Aorta (tissue), 5 donors: ENCODE measurements around the gene MYO18A. TPM values are rescaled to one million over a fixed set of nuclear protein-coding genes. Genes with fewer than 3 reads are reported as not detected.
A peak's percentile ranks its signal among the peaks of the same experiment; 100 is the strongest.

Experiments
- ATAC-seq: fragments of 200-7000 bp; cut with Tn5 transposase; one replicate; pipeline ENCODE4 v1.9.1; 2022; ENCODE audit warnings: moderate library complexity; ENCODE audit not compliant: low FRiP score
- DNase-seq, 2 donors: peaks; one replicate each; pipeline ENCODE4 v3.0.0-alpha.2; 2020
- H3K27ac ChIP-seq, 2 donors: one replicate each; pipeline ENCODE4 v1.5.1; 2013; ENCODE audit warnings: low read length in 2 of 2, mild to moderate bottlenecking in 2 of 2, moderate library complexity in 2 of 2, control low read depth in 1 of 2, inconsistent platforms in 1 of 2, low read depth in 1 of 2
- H3K27me3 ChIP-seq, 2 donors: one replicate each; pipeline ENCODE4 v1.6.1; 2013; ENCODE audit warnings: control low read depth in 1 of 2, low read length in 1 of 2, mild to moderate bottlenecking in 1 of 2, moderate library complexity in 1 of 2; ENCODE audit not compliant: insufficient read depth in 2 of 2, control insufficient read depth in 1 of 2
- H3K36me3 ChIP-seq, 2 donors: one replicate each; pipeline ENCODE4 v1.6.1; 2013; ENCODE audit warnings: control low read depth in 1 of 2, low read length in 1 of 2, mild to moderate bottlenecking in 1 of 2; ENCODE audit not compliant: insufficient read depth in 2 of 2, control insufficient read depth in 1 of 2
- H3K4me1 ChIP-seq, 2 donors: one replicate each; pipeline ENCODE4 v1.6.1; 2013; ENCODE audit warnings: low read length in 2 of 2, control low read depth in 1 of 2, mild to moderate bottlenecking in 1 of 2, moderate library complexity in 1 of 2; ENCODE audit not compliant: insufficient read depth in 2 of 2, control insufficient read depth in 1 of 2
- H3K4me3 ChIP-seq, 2 donors: one replicate each; pipeline ENCODE4 v1.5.1; 2013; ENCODE audit warnings: low read length in 2 of 2, control low read depth in 1 of 2, mild to moderate bottlenecking in 1 of 2
- H3K9me3 ChIP-seq: one replicate; pipeline ENCODE4 v1.6.1; 2013; ENCODE audit warnings: mild to moderate bottlenecking, low read length; ENCODE audit not compliant: control insufficient read depth
- WGBS, 2 donors: extraction: QIAGEN DNeasy Blood & Tissue Kit; methylation state at CpG; one replicate each; pipeline ENCODE4 v1.1.7; 2013; 5-methylcytosine and 5-hydroxymethylcytosine counted together
- intact Hi-C, 2 donors: fragments of 100-400 bp; cut with DNase I; formaldehyde crosslinking; loops; one replicate each; pipeline versions ENCODE4 v1.14.2 to v1.15.0; 2022
- polyA plus RNA-seq, 2 donors: library from polyadenylated mRNA; stranded (reverse); fragments of 200-250 nt; gene quantifications; one replicate each; pipeline ENCODE4 v1.2.3, GENCODE V29; 2013
- total RNA-seq, 2 donors: library from RNA; stranded (reverse); fragmentation: NEBNext Ultra II Directional; extraction: Animal tissue kit (Norgen Biotek cat#: 25700); gene quantifications; one replicate each; pipeline ENCODE4 v1.2.1, GENCODE V29; 2021
- donor health status: healthy with polysubstance abuse.
- donor health status: Bipolar disorder and iron deficiency.
- donor health status: DM: no; HTN: no; CAD: no.
- donor health status: DM: no; HTN: no; CAD: no.
- donor health status: DM: yes; HTN: yes; CAD: no.

MYO18A gene
- total and polyA plus RNA-seq, 4 donors: 17.4 to 116 (median 104) TPM

- no peaks in the 10 kb centered on the region for H3K27me3 ChIP-seq
- no peak overlapping the region for H3K27ac ChIP-seq
- intact Hi-C loops: no loop called here
- ATAC-seq (no peak), DNase-seq (no peak)
- no peaks in the 10 kb centered on the region for H3K9me3 ChIP-seq
- H3K4me1 ChIP-seq: no peaks in the 10 kb centered on the region
- 78 to 86% methylated on average over 9 of the region's 9 CpGs for WGBS, 2 donors
- H3K4me3 ChIP-seq: no peak overlapping the region
- peaks cover 0 to 6% of the 10 kb centered on the region in 2 donors for H3K36me3 ChIP-seq
Measured at GRCh38 chr17:29123111-29123510, 57.1 kb downstream of the MYO18A start.

- intact Hi-C loops: no loop called here
- H3K36me3 ChIP-seq: peaks cover 0 to 6% of the 10 kb centered on the region in 2 donors
Measured at GRCh38 chr17:29121442-29121841, 58.8 kb downstream of the MYO18A start.

GRCh38 chr17:29120433-29120832, 59.8 kb downstream of the MYO18A start:
- 93 to 100% methylated on average over 2 of the region's 2 CpGs for WGBS, 2 donors
- H3K4me1 ChIP-seq: no peaks in the 10 kb centered on the region
- no peak overlapping the region for H3K27ac ChIP-seq
- ATAC-seq (no peak), DNase-seq (no peak)
- H3K36me3 ChIP-seq: peaks cover 0 to 6% of the 10 kb centered on the region in 2 donors
- no peaks in the 10 kb centered on the region for H3K27me3 ChIP-seq
- intact Hi-C loops: no loop called here
- H3K4me3 ChIP-seq: no peak overlapping the region
- H3K9me3 ChIP-seq: no peaks in the 10 kb centered on the region

More at GRCh38 chr17:29121442-29121841, 58.8 kb downstream of the MYO18A start:
- no peaks in the 10 kb centered on the region for H3K9me3 ChIP-seq
- DNase-seq (no peak), ATAC-seq (no peak)
- no peaks in the 10 kb centered on the region for H3K27me3 ChIP-seq
- WGBS, 2 donors: 92 to 93% methylated on average over 10 of the region's 10 CpGs
- H3K4me3 ChIP-seq: no peak overlapping the region
- H3K4me1 ChIP-seq: no peaks in the 10 kb centered on the region
- H3K27ac ChIP-seq: no peak overlapping the region

- 83 to 87% methylated on average over 6 of the region's 6 CpGs for WGBS, 2 donors
- H3K4me1 ChIP-seq: no peaks in the 10 kb centered on the region
- H3K27me3 ChIP-seq: no peaks in the 10 kb centered on the region
- no peaks in the 10 kb centered on the region for H3K9me3 ChIP-seq
- intact Hi-C loops: no loop called here
- DNase-seq (no peak), ATAC-seq (no peak)
- no peak overlapping the region for H3K4me3 ChIP-seq
- peaks cover 0 to 6% of the 10 kb centered on the region in 2 donors for H3K36me3 ChIP-seq
- H3K27ac ChIP-seq: no peak overlapping the region
Measured at GRCh38 chr17:29119265-29119664, 60.9 kb downstream of the MYO18A start.

- intact Hi-C loops: no loop called here
- 59 to 61% methylated on average over 25 to 26 of the region's 26 CpGs for WGBS, 2 donors
- Histone ChIP-seq H3K27me3 (no peaks in the 10 kb centered on the region), H3K36me3 (peaks cover 0 to 6% of the 10 kb centered on the region in 2 donors), H3K4me1 (no peaks in the 10 kb centered on the region), H3K4me3 (no peak overlapping the region), H3K27ac (no peak overlapping the region), H3K9me3 (no peaks in the 10 kb centered on the region)
- DNase-seq (peak; percentile 83 to 93), ATAC-seq (peak; percentile 69)
Measured at GRCh38 chr17:29116804-29117753, 63.1 kb downstream of the MYO18A start.

- no peak overlapping the region for H3K4me3 ChIP-seq
- H3K36me3 ChIP-seq: peaks cover 0 to 7% of the 10 kb centered on the region in 2 donors
- WGBS, 2 donors: 64 to 66% methylated on average over 18 to 20 of the region's 20 CpGs
- ATAC-seq (no peak), DNase-seq (no peak)
- H3K4me1 ChIP-seq: no peaks in the 10 kb centered on the region
- H3K27ac ChIP-seq: no peak overlapping the region
- H3K27me3 ChIP-seq: no peaks in the 10 kb centered on the region
- no peaks in the 10 kb centered on the region for H3K9me3 ChIP-seq
- intact Hi-C loops: loop anchor here in 1 of 2 donors (2.0 kb wide), 1 partner anchor 153 kb away; no protein-coding TSS in a partner anchor
Measured at GRCh38 chr17:29115961-29116803, 64.0 kb downstream of the MYO18A start.

GRCh38 chr17:29115435-29115834, 64.8 kb downstream of the MYO18A start:
- H3K36me3 ChIP-seq: peaks cover 0 to 7% of the 10 kb centered on the region in 2 donors
- no peak overlapping the region for H3K27ac ChIP-seq
- no peaks in the 10 kb centered on the region for H3K4me1 ChIP-seq
- no peaks in the 10 kb centered on the region for H3K9me3 ChIP-seq
- DNase-seq: no peak
- no peak overlapping the region for H3K4me3 ChIP-seq
- no peaks in the 10 kb centered on the region for H3K27me3 ChIP-seq
- intact Hi-C loops: loop anchor here in 1 of 2 donors (2.0 kb wide), 1 partner anchor 153 kb away; no protein-coding TSS in a partner anchor
- WGBS, 2 donors: 89 to 93% methylated on average over 9 of the region's 9 CpGs
- ATAC-seq: no peak

- ATAC-seq (no peak), DNase-seq (no peak)
Measured at GRCh38 chr17:29114141-29114540, 66.1 kb downstream of the MYO18A start.

More at GRCh38 chr17:29114141-29114540, 66.1 kb downstream of the MYO18A start:
- Histone ChIP-seq H3K4me1 (no peaks in the 10 kb centered on the region), H3K4me3 (no peak overlapping the region), H3K9me3 (no peaks in the 10 kb centered on the region), H3K36me3 (peaks cover 3 to 7% of the 10 kb centered on the region in 2 donors), H3K27me3 (no peaks in the 10 kb centered on the region), H3K27ac (no peak overlapping the region)
- 85 to 91% methylated on average over 5 of the region's 5 CpGs for WGBS, 2 donors
- intact Hi-C loops: loop anchor here in 1 of 2 donors (2.0 kb wide), 1 partner anchor 151 kb away; no protein-coding TSS in a partner anchor
